Right renal pelvis (tissue), 4 donors: ENCODE measurements around the gene CYSRT1. TPM values are rescaled to one million over a fixed set of nuclear protein-coding genes. Genes with fewer than 3 reads are reported as not detected.

Experiments used
- DNase-seq, 4 donors: peaks; one replicate each; pipeline ENCODE4 v3.0.0-alpha.2; 2013; ENCODE audit warnings: low read depth in 4 of 4, low spot score in 3 of 4, missing footprints in 1 of 4
- polyA plus RNA-seq, 4 donors: library from polyadenylated mRNA; unstranded; fragments of 120-200 nt; gene quantifications; one replicate each; pipeline ENCODE4 v1.2.1, GENCODE V29; 2013; ENCODE audit not compliant: insufficient read length in 4 of 4

CYSRT1 gene
- polyA plus RNA-seq, 4 donors = 4.9 to 14.2 (median 10.8) TPM

- DNase-seq = peak; percentile 76 to 89 (median 80)
These were observed 19.6 kb upstream of the CYSRT1 start, which contains the start of the genes NDOR1 and TMEM203 for GRCh38 chr9:137205126-137206069. TSS of gene NDOR1 (plus strand) at chr9:137205700. CDS start at chr9:137205778, 78 bp downstream. TSS of gene TMEM203 (minus strand) at chr9:137205648. CDS start at chr9:137205414, 234 bp downstream.

- DNase-seq = no peak
These were observed 18.4 kb upstream of the CYSRT1 start for GRCh38 chr9:137206602-137207001.

GRCh38 chr9:137211532-137211931 is 13.4 kb upstream of the CYSRT1 start:
- DNase-seq = no peak

GRCh38 chr9:137212520-137212919 is 12.5 kb upstream of the CYSRT1 start:
- no peak for DNase-seq

GRCh38 chr9:137213160-137214060 is 11.6 kb upstream of the CYSRT1 start:
- no peak for DNase-seq

- no peak for DNase-seq
These were observed 10.4 kb upstream of the CYSRT1 start for GRCh38 chr9:137214620-137215019.

GRCh38 chr9:137215196-137215986 is 9.6 kb upstream of the CYSRT1 start:
- no peak for DNase-seq

- DNase-seq = no peak
These were observed 8.6 kb upstream of the CYSRT1 start for GRCh38 chr9:137216188-137216965.

GRCh38 chr9:137217276-137218211 is 7.4 kb upstream of the CYSRT1 start:
- no peak for DNase-seq

- no peak for DNase-seq
These were observed 6.7 kb upstream of the CYSRT1 start for GRCh38 chr9:137218212-137218753.

- no peak for DNase-seq
These were observed 6.2 kb upstream of the CYSRT1 start for GRCh38 chr9:137218754-137219271.

- DNase-seq = no peak
These were observed 5.1 kb upstream of the CYSRT1 start for GRCh38 chr9:137219757-137220316.

- no peak for DNase-seq
These were observed 4.5 kb upstream of the CYSRT1 start for GRCh38 chr9:137220317-137221094.

GRCh38 chr9:137221095-137221505 is 3.9 kb upstream of the CYSRT1 start:
- DNase-seq = no peak

GRCh38 chr9:137221506-137222111 is 3.4 kb upstream of the CYSRT1 start:
- no peak for DNase-seq
